BLaER1 (cell line): Measurements from ENCODE around the gene ST6GALNAC2.
"Not testable (repeated sequence)": the region's sequence is repeated elsewhere in the genome, so short reads cannot be mapped to it uniquely, and the experiment has no call there.

Source experiments
- H3K27ac ChIP-seq: shearing (Covaris generic); formaldehyde crosslinking; 2 replicates; pipeline ENCODE4 v1.8.1; 2022
- H3K27me3 ChIP-seq: shearing (Covaris generic); formaldehyde crosslinking; 2 replicates; pipeline ENCODE4 v1.8.1; 2022
- H3K36me3 ChIP-seq: shearing (Covaris generic); formaldehyde crosslinking; 2 replicates; pipeline ENCODE4 v1.8.1; 2022
- H3K4me1 ChIP-seq: shearing (Covaris generic); formaldehyde crosslinking; 2 replicates; pipeline ENCODE4 v1.8.1; 2022
- H3K4me2 ChIP-seq: shearing (Covaris generic); formaldehyde crosslinking; 2 replicates; pipeline ENCODE4 v1.8.1; 2022
- H3K4me3 ChIP-seq: shearing (Covaris generic); formaldehyde crosslinking; 2 replicates; pipeline ENCODE4 v1.8.1; 2022
- H3K9ac ChIP-seq: shearing (Covaris generic); formaldehyde crosslinking; 2 replicates; pipeline ENCODE4 v1.8.1; 2022
- H3K9me3 ChIP-seq: shearing (Covaris generic); formaldehyde crosslinking; 2 replicates; pipeline ENCODE4 v1.8.1; 2022
- H4K20me1 ChIP-seq: shearing (Covaris generic); formaldehyde crosslinking; 2 replicates; pipeline ENCODE4 v1.8.1; 2022
- Cebpa-rat ChIP-seq: shearing (Covaris generic); IDR thresholded peaks from 2 replicates; pipeline ENCODE4 v1.8.1; 2022

Gene ST6GALNAC2

GRCh38 chr17:76617838-76618237 lies 32.2 kb upstream of the ST6GALNAC2 start:
- H3K4me3 ChIP-seq, result no peak overlapping the region
- H3K4me2 ChIP-seq, result no peak overlapping the region
- H4K20me1 ChIP-seq, result no peaks in the 10 kb centered on the region
- H3K9me3 ChIP-seq, result peaks cover 16% of the 10 kb centered on the region
- no peak overlapping the region for H3K9ac ChIP-seq
- no peak overlapping the region for H3K27ac ChIP-seq
- no peak for TF ChIP-seq Cebpa-rat
- H3K27me3 ChIP-seq, result no peaks in the 10 kb centered on the region
- peaks cover 18% of the 10 kb centered on the region for H3K4me1 ChIP-seq
- no peaks in the 10 kb centered on the region for H3K36me3 ChIP-seq

- peaks cover 16% of the 10 kb centered on the region for H3K9me3 ChIP-seq
- H3K27me3 ChIP-seq, result no peaks in the 10 kb centered on the region
- H4K20me1 ChIP-seq, result no peaks in the 10 kb centered on the region
- no peak for TF ChIP-seq Cebpa-rat
- H3K4me3 ChIP-seq, result no peak overlapping the region; the same call in 1 of the 2 replicates
- H3K27ac ChIP-seq, result no peak overlapping the region
- H3K9ac ChIP-seq, result no peak overlapping the region
- no peak overlapping the region for H3K4me2 ChIP-seq
- H3K4me1 ChIP-seq, result peaks cover 14% of the 10 kb centered on the region
- no peaks in the 10 kb centered on the region for H3K36me3 ChIP-seq
Observed at GRCh38 chr17:76614912-76615617, 29.4 kb upstream of the ST6GALNAC2 start.

GRCh38 chr17:76614064-76614759 lies 28.6 kb upstream of the ST6GALNAC2 start:
- not testable (repeated sequence) for H3K36me3 ChIP-seq, H3K27me3 ChIP-seq, H3K9ac ChIP-seq, H4K20me1 ChIP-seq, H3K4me3 ChIP-seq, H3K27ac ChIP-seq
- peaks cover 16% of the 10 kb centered on the region for H3K9me3 ChIP-seq
- peak overlapping the region; percentile 56 for H3K4me2 ChIP-seq
- peaks cover 14% of the 10 kb centered on the region for H3K4me1 ChIP-seq

GRCh38 chr17:76612977-76613851 lies 27.6 kb upstream of the ST6GALNAC2 start:
- Histone ChIP-seq H3K4me3 (no peak overlapping the region), H3K9me3 (peaks cover 16% of the 10 kb centered on the region), H3K4me1 (peaks cover 14% of the 10 kb centered on the region), H3K27ac (no peak overlapping the region), H3K9ac (no peak overlapping the region), H3K27me3 (no peaks in the 10 kb centered on the region), H3K4me2 (peak overlapping the region; percentile 56), H3K36me3 (no peaks in the 10 kb centered on the region), H4K20me1 (no peaks in the 10 kb centered on the region)
- no peak for TF ChIP-seq Cebpa-rat

- H3K27ac ChIP-seq, result no peak overlapping the region
- peaks cover 16% of the 10 kb centered on the region for H3K9me3 ChIP-seq
- H3K4me2 ChIP-seq, result no peak overlapping the region
- peaks cover 14% of the 10 kb centered on the region for H3K4me1 ChIP-seq
- H3K36me3 ChIP-seq, result no peaks in the 10 kb centered on the region
- no peak overlapping the region for H3K9ac ChIP-seq
- no peaks in the 10 kb centered on the region for H4K20me1 ChIP-seq
- H3K27me3 ChIP-seq, result no peaks in the 10 kb centered on the region
- TF ChIP-seq Cebpa-rat, result no peak
- H3K4me3 ChIP-seq, result no peak overlapping the region
Observed at GRCh38 chr17:76612465-76612864, 26.8 kb upstream of the ST6GALNAC2 start.

GRCh38 chr17:76611758-76612157 lies 26.1 kb upstream of the ST6GALNAC2 start:
- Histone ChIP-seq H3K9me3 (peaks cover 16% of the 10 kb centered on the region), H3K4me1 (peaks cover 14% of the 10 kb centered on the region), H3K27me3 (no peaks in the 10 kb centered on the region), H3K27ac (no peak overlapping the region), H3K4me2 (no peak overlapping the region), H3K4me3 (no peak overlapping the region), H3K36me3 (no peaks in the 10 kb centered on the region), H4K20me1 (no peaks in the 10 kb centered on the region), H3K9ac (no peak overlapping the region)
- TF ChIP-seq Cebpa-rat, result no peak

GRCh38 chr17:76611080-76611749 lies 25.6 kb upstream of the ST6GALNAC2 start:
- peaks cover 14% of the 10 kb centered on the region for H3K4me1 ChIP-seq
- H3K27ac ChIP-seq, H3K36me3 ChIP-seq, H4K20me1 ChIP-seq, H3K4me2 ChIP-seq, H3K4me3 ChIP-seq, H3K9ac ChIP-seq, H3K27me3 ChIP-seq: not testable (repeated sequence)
- peaks cover 16% of the 10 kb centered on the region for H3K9me3 ChIP-seq

- H3K27me3 ChIP-seq, H3K36me3 ChIP-seq, H3K4me3 ChIP-seq, H3K4me1 ChIP-seq, H4K20me1 ChIP-seq, H3K9ac ChIP-seq, H3K27ac ChIP-seq, H3K9me3 ChIP-seq, H3K4me2 ChIP-seq: not testable (repeated sequence)
Observed at GRCh38 chr17:76606685-76607084, 21.0 kb upstream of the ST6GALNAC2 start.

GRCh38 chr17:76601065-76601464 lies 15.4 kb upstream of the ST6GALNAC2 start:
- Histone ChIP-seq H3K27ac (no peak overlapping the region), H3K36me3 (no peaks in the 10 kb centered on the region), H3K9ac (no peak overlapping the region), H3K4me2 (no peak overlapping the region), H3K4me3 (no peak overlapping the region), H3K4me1 (peaks cover 14% of the 10 kb centered on the region; the same call in 1 of the 2 replicates), H4K20me1 (no peaks in the 10 kb centered on the region), H3K9me3 (no peaks in the 10 kb centered on the region), H3K27me3 (no peaks in the 10 kb centered on the region)
- TF ChIP-seq Cebpa-rat, result no peak
